Right forelimb (tissue), 1 donor: ENCODE results near the gene BACH2.
A peak's percentile ranks its signal among the peaks of the same experiment; 100 is the strongest.
"Not testable (repeated sequence)": the region's sequence is repeated elsewhere in the genome, so short reads cannot be mapped to it uniquely, and the experiment has no call there.

ENCODE experiments used
- DNase-seq: peaks from one replicate; pipeline ENCODE4 v3.0.0-alpha.2; 2018

BACH2 gene

GRCh38 chr6:90301816-90302215 lies 5.2 kb upstream of the BACH2 start:
- DNase-seq: no peak

- no peak for DNase-seq
These were observed 1.9 kb upstream of the BACH2 start for GRCh38 chr6:90298459-90299053.

GRCh38 chr6:90297867-90298381 lies 1.3 kb upstream of the BACH2 start:
- DNase-seq: no peak

GRCh38 chr6:90297115-90297866 lies 648 bp upstream of the BACH2 start:
- no peak for DNase-seq

GRCh38 chr6:90295854-90296340 lies 746 bp downstream of the BACH2 start:
- peak; percentile 86 for DNase-seq

GRCh38 chr6:90294989-90295853 lies 1.4 kb downstream of the BACH2 start:
- DNase-seq: peak; percentile 78

GRCh38 chr6:90294614-90294988 lies 2.0 kb downstream of the BACH2 start:
- DNase-seq: peak; percentile 58

- DNase-seq: no peak
These were observed 2.6 kb downstream of the BACH2 start for GRCh38 chr6:90294008-90294511.

- DNase-seq: no peak
These were observed 3.2 kb downstream of the BACH2 start for GRCh38 chr6:90293319-90293953.

- no peak for DNase-seq
These were observed 5.1 kb downstream of the BACH2 start for GRCh38 chr6:90291565-90291964.

- no peak for DNase-seq
These were observed 5.7 kb downstream of the BACH2 start for GRCh38 chr6:90290811-90291420.

GRCh38 chr6:90289902-90290301 lies 6.7 kb downstream of the BACH2 start:
- DNase-seq: no peak

GRCh38 chr6:90288404-90288803 lies 8.2 kb downstream of the BACH2 start:
- no peak for DNase-seq

GRCh38 chr6:90286884-90287488 lies 9.7 kb downstream of the BACH2 start:
- DNase-seq: no peak

GRCh38 chr6:90285611-90286381 lies 10.8 kb downstream of the BACH2 start:
- DNase-seq: peak; percentile 82

- no peak for DNase-seq
These were observed 11.6 kb downstream of the BACH2 start for GRCh38 chr6:90285042-90285481.

- no peak for DNase-seq
These were observed 12.2 kb downstream of the BACH2 start for GRCh38 chr6:90284236-90285041.

- DNase-seq: not testable (repeated sequence)
These were observed 14.4 kb downstream of the BACH2 start for GRCh38 chr6:90282265-90282664.

- DNase-seq: no peak
These were observed 18.5 kb downstream of the BACH2 start for GRCh38 chr6:90278129-90278528.
